Right lobe of liver (tissue), 6 donors: ENCODE results near the gene ADGRE2. TPM values are rescaled to one million over a fixed set of nuclear protein-coding genes. Genes with fewer than 3 reads are reported as not detected.
"Not testable (repeated sequence)": the region's sequence is repeated elsewhere in the genome, so short reads cannot be mapped to it uniquely, and the experiment has no call there.

Experiments
- ATAC-seq, 4 donors: fragments of 200-7000 bp; cut with Tn5 transposase; one replicate each; pipeline ENCODE4 v1.9.1; 2020; ENCODE audit warnings: mild to moderate bottlenecking in 4 of 4, moderate library complexity in 4 of 4
- DNase-seq, 3 donors: peaks; one replicate each; pipeline ENCODE4 v3.0.0-alpha.2; 2020
- H3K27ac ChIP-seq, 3 donors: fragments of 200-600 bp; one replicate each; pipeline ENCODE4 v1.8.0; 2022
- H3K27me3 ChIP-seq, 2 donors: fragments of 200-600 bp; one replicate each; pipeline ENCODE4 v1.8.0; 2022
- H3K36me3 ChIP-seq, 4 donors: fragments of 200-600 bp; sonication (generic) in 1 of 4; one replicate each; pipeline versions ENCODE4 v1.5.1 to v1.8.0; 2017 to 2022; ENCODE audit warnings: control low read depth in 1 of 4
- H3K4me1 ChIP-seq, 4 donors: fragments of 200-600 bp; sonication (generic) in 1 of 4; one replicate each; pipeline versions ENCODE4 v1.5.1 to v1.8.0; 2017 to 2022; ENCODE audit warnings: control low read depth in 1 of 4
- H3K4me3 ChIP-seq, 3 donors: fragments of 200-600 bp; one replicate each; pipeline ENCODE4 v1.8.0; 2022
- H3K9me3 ChIP-seq, 4 donors: fragments of 200-600 bp; sonication (generic) in 1 of 4; one replicate each; pipeline versions ENCODE4 v1.5.1 to v1.8.0; 2017 to 2022; ENCODE audit warnings: control low read depth in 1 of 4
- CTCF ChIP-seq, 4 donors: fragments of 200-600 bp in 3 of 4; fragments of 450-650 bp in 1 of 4; IDR thresholded peaks; one replicate each; pipeline versions ENCODE4 v1.5.1 to v1.8.0; 2016 to 2022; ENCODE audit warnings: antibody characterized with exemption in 4 of 4, mild to moderate bottlenecking in 2 of 4
- POLR2A ChIP-seq: fragments of 450-650 bp; IDR thresholded peaks from one replicate; pipeline ENCODE4 v1.6.1; 2017; ENCODE audit warnings: antibody characterized with exemption, mild to moderate bottlenecking
- WGBS: methylation state at CpG from one replicate; pipeline ENCODE4 v1.1.6; 2018; ENCODE audit warnings: low coverage, low lambda C conversion rate; ENCODE audit not compliant: insufficient coverage; ENCODE audit errors: missing lambda C conversion rate; 5-methylcytosine and 5-hydroxymethylcytosine counted together
- intact Hi-C, 2 donors: fragments of 100-400 bp; cut with DNase I; formaldehyde crosslinking; loops; one replicate each; pipeline versions ENCODE4 v1.11.2 to v1.14.1; 2022
- total RNA-seq, 6 experiments: library from RNA; depleted of rRNA in 2 of 6; stranded (reverse); fragments of >200 nt in 2 of 6; fragmentation: NEBNext Ultra II Directional in 3 of 6; extraction: Animal tissue kit (Norgen Biotek cat#: 25700) in 3 of 6; gene quantifications; one replicate each; pipeline versions ENCODE4 v1.1.0 to v1.2.4, GENCODE V29; 2016 to 2023
- donor health status: DM: no; HTN: yes; CAD: no.
- donor health status: DM: no; HTN: no; CAD: no.
- donor health status: DM: no; HTN: no; CAD: no.
- donor health status: DM: no; HTN: yes; CAD: no.
- donor health status: DM: no; HTN: yes; CAD: no.

ADGRE2 gene
- total RNA-seq, 6 experiments from 2014 or later: 1.6 to 5.7 (median 1.9) TPM

DNA sequence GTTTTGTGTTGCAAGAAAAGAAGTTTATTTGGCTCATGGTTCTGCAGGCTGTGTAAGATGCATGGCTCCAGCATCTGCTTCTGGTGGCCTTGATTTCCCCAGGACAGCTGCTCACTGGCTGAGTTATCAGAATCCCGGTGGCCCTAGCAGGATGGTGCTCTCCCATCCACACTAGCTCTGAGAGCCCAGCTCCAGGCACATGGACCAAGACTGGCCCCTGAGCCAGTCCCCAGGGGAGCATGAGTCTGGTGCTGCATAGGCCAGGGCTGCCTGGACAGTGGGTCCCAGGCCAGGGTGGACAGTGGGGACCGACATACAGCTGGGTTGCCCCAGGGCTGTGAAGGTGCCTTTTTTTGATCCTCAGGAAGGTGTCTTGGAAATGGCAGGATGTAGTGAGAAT, 10.4 kb downstream of the ADGRE2 start:
- intact Hi-C loops: no loop called here
- no peaks in the 10 kb centered on the region for H3K9me3 ChIP-seq
- no peak overlapping the region for H3K27ac ChIP-seq
- TF ChIP-seq POLR2A (no peak), CTCF (IDR thresholded peaks at IDR 0.05) (no peak)
- H3K4me1 ChIP-seq: no peaks in the 10 kb centered on the region
- DNase-seq: peak in 1 of 3 donors; percentile 18
- H3K27me3 ChIP-seq: no peaks in the 10 kb centered on the region
- WGBS: no CpG with 5 or more reads among the region's 2 CpGs
- H3K36me3 ChIP-seq: no peaks in the 10 kb centered on the region
- ATAC-seq: no peak
- H3K4me3 ChIP-seq: no peak overlapping the region

DNA sequence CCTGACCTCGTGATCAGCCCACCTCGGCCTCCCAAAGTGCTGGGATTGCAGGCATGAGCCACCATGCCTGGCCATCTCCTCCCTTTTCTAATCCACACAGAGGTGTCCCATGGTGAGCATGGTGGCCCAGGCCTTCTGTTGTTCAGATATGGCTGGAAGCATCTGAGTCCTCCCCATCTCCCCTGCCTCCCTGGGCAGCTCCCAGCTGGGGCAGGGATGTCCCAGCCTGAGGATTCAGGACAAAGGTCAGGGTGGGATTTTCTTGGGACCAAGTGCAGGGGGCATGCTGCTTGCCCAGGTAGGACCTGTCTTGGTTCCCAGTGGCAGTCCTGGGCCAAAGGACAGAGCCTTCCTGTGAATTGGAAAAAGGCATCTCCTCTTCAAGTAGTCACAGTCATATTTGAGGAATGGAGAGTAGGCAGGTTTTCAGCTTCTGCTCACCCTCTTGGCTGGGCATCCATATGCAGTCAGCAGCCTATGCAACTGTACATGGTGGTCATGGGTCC, 10.8 kb downstream of the ADGRE2 start:
- intact Hi-C loops: no loop called here
- no peaks in the 10 kb centered on the region for H3K36me3 ChIP-seq
- ATAC-seq: no peak
- H3K27ac ChIP-seq: no peak overlapping the region
- H3K9me3 ChIP-seq: no peaks in the 10 kb centered on the region
- no peaks in the 10 kb centered on the region for H3K27me3 ChIP-seq
- no peak overlapping the region for H3K4me3 ChIP-seq
- no peak for TF ChIP-seq CTCF (IDR thresholded peaks at IDR 0.05)
- TF ChIP-seq POLR2A: no peak
- H3K4me1 ChIP-seq: no peaks in the 10 kb centered on the region
- peak in 1 of 3 donors; percentile 5 for DNase-seq
- WGBS: no CpG with 5 or more reads among the region's 2 CpGs

DNA sequence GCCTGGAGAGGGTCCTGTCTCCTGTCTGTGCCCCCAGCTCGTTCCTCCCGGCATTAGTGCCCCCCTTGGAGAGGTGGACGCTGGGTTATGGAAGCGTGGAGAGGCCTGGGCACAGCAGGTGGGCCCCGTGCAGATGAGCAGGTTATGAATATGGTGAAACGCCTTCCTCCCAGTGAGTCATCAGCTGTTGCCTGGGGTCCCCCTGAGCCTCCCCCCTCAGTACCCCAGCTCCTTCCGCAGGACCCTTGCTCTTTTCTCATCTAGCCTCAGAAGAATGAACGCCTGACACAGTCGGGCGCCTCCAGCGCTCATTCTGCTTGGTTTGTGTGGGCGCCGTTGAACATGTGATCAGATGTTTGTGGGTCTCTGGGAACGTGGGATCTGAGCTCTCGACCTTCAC, 12.5 kb downstream of the ADGRE2 start:
- H3K36me3 ChIP-seq, H3K9me3 ChIP-seq, ATAC-seq, intact Hi-C loops, H3K4me1 ChIP-seq, H3K4me3 ChIP-seq, H3K27me3 ChIP-seq, H3K27ac ChIP-seq: not testable (repeated sequence)
- peak in 2 of 3 donors; percentile 20 to 24 for DNase-seq
- WGBS: no CpG with 5 or more reads among the region's 15 CpGs

GRCh38 chr19:14765403-14765802, 13.0 kb downstream of the ADGRE2 start:
- DNase-seq (peak in 2 of 3 donors; percentile 6 to 34), ATAC-seq (peak in 2 of 4 donors; percentile 6 to 21)
- H3K4me1 ChIP-seq, H3K36me3 ChIP-seq, H3K9me3 ChIP-seq, intact Hi-C loops, H3K27me3 ChIP-seq, H3K4me3 ChIP-seq, H3K27ac ChIP-seq: not testable (repeated sequence)
- 74% methylated on average over 3 of the region's 18 CpGs for WGBS

GRCh38 chr19:14764401-14764800, 14.0 kb downstream of the ADGRE2 start:
- Histone ChIP-seq H3K9me3 (no peaks in the 10 kb centered on the region), H3K36me3 (no peaks in the 10 kb centered on the region), H3K27ac (no peak overlapping the region), H3K4me3 (no peak overlapping the region), H3K4me1 (no peaks in the 10 kb centered on the region), H3K27me3 (no peaks in the 10 kb centered on the region)
- intact Hi-C loops: no loop called here
- peak in 2 of 3 donors; percentile 28 to 41 for DNase-seq
- TF ChIP-seq CTCF (IDR thresholded peaks at IDR 0.05) (no peak), POLR2A (no peak)
- ATAC-seq: peak in 1 of 4 donors; percentile 20
- no CpG with 5 or more reads among the region's 9 CpGs for WGBS
